Measurements from ENCODE around the gene CLMN.

DNA sequence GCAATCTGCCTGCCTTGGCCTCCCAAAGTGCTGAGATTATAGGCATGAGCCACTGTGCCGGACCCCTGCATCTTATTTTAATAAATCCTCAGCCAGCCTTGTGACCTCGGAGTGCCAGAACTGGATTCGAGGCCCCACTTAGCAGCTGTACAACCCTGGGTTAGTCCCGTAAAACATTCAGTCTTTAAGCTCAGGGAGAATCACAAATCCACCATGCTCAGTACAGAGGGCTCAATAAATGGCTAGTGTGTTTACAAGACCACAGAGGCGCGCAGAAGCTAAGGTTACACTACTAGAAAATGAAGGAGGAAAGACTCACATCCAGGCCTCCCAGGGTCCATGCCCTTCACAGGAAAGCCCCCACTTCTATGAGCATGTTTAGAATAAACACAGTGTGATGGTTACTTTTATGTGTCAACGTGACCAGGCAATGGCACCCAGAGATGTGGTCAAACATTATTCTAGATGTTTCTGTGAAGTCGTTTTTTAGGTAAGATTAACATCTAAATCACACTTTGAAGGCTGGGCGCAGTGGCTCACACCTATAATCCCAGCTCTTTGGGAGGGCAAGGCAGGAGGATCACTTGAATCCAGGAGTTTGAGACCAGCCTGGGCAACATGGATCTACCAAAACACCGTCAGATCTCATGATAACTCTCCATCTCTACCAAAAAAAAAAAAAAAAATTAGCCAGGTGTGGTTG lies 55.3 kb downstream of the CLMN start:
- TF ChIP-seq, protein P1, sequence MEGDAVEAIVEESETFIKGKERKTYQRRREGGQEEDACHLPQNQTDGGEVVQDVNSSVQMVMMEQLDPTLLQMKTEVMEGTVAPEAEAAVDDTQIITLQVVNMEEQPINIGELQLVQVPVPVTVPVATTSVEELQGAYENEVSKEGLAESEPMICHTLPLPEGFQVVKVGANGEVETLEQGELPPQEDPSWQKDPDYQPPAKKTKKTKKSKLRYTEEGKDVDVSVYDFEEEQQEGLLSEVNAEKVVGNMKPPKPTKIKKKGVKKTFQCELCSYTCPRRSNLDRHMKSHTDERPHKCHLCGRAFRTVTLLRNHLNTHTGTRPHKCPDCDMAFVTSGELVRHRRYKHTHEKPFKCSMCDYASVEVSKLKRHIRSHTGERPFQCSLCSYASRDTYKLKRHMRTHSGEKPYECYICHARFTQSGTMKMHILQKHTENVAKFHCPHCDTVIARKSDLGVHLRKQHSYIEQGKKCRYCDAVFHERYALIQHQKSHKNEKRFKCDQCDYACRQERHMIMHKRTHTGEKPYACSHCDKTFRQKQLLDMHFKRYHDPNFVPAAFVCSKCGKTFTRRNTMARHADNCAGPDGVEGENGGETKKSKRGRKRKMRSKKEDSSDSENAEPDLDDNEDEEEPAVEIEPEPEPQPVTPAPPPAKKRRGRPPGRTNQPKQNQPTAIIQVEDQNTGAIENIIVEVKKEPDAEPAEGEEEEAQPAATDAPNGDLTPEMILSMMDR (conservative IDR thresholded peaks at IDR 0.05; ENCODE audit: low read depth in 2 of 2), result no peak
- TF ChIP-seq, protein P2, sequence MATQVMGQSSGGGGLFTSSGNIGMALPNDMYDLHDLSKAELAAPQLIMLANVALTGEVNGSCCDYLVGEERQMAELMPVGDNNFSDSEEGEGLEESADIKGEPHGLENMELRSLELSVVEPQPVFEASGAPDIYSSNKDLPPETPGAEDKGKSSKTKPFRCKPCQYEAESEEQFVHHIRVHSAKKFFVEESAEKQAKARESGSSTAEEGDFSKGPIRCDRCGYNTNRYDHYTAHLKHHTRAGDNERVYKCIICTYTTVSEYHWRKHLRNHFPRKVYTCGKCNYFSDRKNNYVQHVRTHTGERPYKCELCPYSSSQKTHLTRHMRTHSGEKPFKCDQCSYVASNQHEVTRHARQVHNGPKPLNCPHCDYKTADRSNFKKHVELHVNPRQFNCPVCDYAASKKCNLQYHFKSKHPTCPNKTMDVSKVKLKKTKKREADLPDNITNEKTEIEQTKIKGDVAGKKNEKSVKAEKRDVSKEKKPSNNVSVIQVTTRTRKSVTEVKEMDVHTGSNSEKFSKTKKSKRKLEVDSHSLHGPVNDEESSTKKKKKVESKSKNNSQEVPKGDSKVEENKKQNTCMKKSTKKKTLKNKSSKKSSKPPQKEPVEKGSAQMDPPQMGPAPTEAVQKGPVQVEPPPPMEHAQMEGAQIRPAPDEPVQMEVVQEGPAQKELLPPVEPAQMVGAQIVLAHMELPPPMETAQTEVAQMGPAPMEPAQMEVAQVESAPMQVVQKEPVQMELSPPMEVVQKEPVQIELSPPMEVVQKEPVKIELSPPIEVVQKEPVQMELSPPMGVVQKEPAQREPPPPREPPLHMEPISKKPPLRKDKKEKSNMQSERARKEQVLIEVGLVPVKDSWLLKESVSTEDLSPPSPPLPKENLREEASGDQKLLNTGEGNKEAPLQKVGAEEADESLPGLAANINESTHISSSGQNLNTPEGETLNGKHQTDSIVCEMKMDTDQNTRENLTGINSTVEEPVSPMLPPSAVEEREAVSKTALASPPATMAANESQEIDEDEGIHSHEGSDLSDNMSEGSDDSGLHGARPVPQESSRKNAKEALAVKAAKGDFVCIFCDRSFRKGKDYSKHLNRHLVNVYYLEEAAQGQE (IDR thresholded peaks at IDR 0.05; ENCODE audit: unreplicated experiment), result no peak
- TF ChIP-seq EZH2phosphoT487 (IDR thresholded peaks at IDR 0.05; ENCODE audit: unreplicated experiment) (no peak), EZH2 (IDR thresholded peaks at IDR 0.05; ENCODE audit: low read depth, unreplicated experiment) (no peak), CREB1 (CRISPR knock-in tag; IDR thresholded peaks at IDR 0.05; ENCODE audit: low read depth) (no peak), POLR2AphosphoS5 (IDR thresholded peaks at IDR 0.05; ENCODE audit: low read depth) (no peak), JUNB (IDR thresholded peaks at IDR 0.05; ENCODE audit: unreplicated experiment) (no peak), ZNF114 (CRISPR knock-in tag; IDR thresholded peaks at IDR 0.05) (no peak)
